ENCODE results near the gene TRPV4. TPM values are rescaled to one million over a fixed set of nuclear protein-coding genes. Genes with fewer than 3 reads are reported as not detected.

Gene TRPV4
- total RNA-seq, 4 donors from 2014 or later = 6.6 to 10.9 (median 8.1) TPM

DNA sequence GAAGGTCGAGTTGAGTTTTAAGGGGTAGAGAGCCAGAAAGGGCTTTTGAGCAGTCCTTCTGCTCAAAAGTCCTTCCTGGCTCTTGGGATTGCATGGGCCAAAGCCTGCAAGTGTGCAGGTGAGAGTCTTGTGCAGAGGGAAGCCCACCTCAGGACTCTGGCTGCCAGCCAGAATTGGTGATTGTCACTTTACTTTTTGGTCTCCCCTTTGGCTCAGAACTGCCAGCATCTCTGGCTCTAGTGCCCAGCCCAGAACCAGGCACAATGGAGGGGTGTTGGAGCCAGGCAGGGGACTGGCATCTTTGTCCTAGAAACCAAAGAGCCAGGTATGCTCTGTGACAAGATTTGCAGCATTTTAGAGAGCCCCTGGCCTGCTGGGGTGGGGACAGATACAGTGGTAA, 96.1 kb downstream of the TRPV4 start:
- TF ChIP-seq, protein P1, sequence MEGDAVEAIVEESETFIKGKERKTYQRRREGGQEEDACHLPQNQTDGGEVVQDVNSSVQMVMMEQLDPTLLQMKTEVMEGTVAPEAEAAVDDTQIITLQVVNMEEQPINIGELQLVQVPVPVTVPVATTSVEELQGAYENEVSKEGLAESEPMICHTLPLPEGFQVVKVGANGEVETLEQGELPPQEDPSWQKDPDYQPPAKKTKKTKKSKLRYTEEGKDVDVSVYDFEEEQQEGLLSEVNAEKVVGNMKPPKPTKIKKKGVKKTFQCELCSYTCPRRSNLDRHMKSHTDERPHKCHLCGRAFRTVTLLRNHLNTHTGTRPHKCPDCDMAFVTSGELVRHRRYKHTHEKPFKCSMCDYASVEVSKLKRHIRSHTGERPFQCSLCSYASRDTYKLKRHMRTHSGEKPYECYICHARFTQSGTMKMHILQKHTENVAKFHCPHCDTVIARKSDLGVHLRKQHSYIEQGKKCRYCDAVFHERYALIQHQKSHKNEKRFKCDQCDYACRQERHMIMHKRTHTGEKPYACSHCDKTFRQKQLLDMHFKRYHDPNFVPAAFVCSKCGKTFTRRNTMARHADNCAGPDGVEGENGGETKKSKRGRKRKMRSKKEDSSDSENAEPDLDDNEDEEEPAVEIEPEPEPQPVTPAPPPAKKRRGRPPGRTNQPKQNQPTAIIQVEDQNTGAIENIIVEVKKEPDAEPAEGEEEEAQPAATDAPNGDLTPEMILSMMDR (IDR thresholded peaks at IDR 0.05) = no peak
- TF ChIP-seq POLR2A (IDR thresholded peaks at IDR 0.05) = no peak
- intact Hi-C loops (cut with DNase I; ENCODE audit: low total_unique reads) = no loop called here
- peak in 1 of 2 donors; percentile 40 for DNase-seq (ENCODE audit: low spot score in 2 of 2)
- H3K4me3 ChIP-seq (ENCODE audit: low read depth, poor library complexity, severe bottlenecking) = no peak overlapping the region
- 29 to 36% methylated on average over 1 of the region's 1 CpG for WGBS, 2 donors

DNA sequence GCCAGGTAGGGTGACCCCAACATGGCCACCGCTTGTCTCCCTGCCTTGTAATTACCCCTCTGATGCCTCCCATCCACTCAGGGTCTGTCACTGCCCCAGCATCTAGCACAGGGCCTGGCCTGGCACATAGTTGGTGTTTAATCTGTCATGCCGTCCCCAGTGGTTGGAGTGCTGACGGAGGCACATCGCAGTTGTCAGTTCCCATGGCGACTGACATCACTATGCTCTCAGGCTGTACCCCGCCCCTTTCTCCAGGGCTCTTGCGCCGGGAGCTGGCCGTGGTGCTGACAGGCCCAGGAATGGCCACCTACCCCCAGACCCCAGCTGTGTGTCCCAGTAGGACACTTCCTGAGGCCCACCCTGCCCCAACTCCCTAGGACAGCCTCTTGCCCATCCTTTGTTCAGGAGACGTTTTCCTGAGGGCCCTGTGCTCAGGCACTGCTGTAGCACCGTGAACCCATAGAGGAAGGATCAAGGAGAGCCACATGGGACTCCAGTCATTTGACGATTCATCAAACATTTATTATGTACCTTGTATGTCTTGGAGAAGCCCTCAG, 96.6 kb downstream of the TRPV4 start:
- peak in 1 of 2 donors; percentile 79 for DNase-seq (ENCODE audit: low spot score in 2 of 2)

DNA sequence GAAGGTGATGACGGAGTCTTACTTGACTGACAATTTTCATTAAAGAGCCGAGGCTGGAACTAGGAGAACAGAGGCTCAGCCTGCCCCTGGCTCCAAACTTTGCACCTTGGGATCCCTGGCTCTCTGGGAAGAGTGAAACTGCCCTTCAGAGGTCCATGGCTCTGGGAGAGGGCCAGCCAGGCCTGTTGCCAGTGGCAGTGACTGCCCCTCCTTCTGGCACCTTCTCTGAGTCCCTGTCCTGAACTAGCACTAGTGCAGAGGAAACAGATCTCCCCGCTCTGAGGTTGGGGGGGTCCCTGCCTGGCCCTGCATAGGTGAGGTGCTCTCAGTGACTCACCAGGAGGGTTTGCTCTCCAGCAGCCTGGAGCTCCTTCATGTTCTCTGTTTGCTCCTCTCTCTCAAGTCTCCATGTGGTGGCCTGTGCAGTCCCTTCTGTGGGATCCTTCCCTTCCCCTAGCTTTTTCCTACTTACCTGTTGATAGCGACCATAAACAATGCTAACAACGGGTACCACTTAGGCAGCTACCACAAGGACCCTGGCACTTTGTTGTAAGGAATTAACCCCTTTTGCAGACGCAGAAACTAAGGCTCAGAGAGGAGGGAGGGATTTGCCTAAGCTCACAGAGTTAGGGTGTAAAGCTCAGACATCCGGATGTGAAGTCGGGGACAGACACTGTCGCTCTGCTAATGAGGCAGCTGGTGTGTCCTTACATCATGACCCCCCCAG, 97.2 kb downstream of the TRPV4 start:
- H3K4me3 ChIP-seq (ENCODE audit: low read depth, poor library complexity, severe bottlenecking) = no peak overlapping the region
- WGBS, 2 donors = 71 to 75% methylated on average over 9 of the region's 9 CpGs
- DNase-seq (ENCODE audit: low spot score in 2 of 2) = peak in 1 of 2 donors; percentile 64
- intact Hi-C loops (cut with DNase I; ENCODE audit: low total_unique reads) = no loop called here
- TF ChIP-seq, protein P1 (IDR thresholded peaks at IDR 0.05) = no peak
- no peak for TF ChIP-seq POLR2A (IDR thresholded peaks at IDR 0.05)

More for the DNA sequence above, 96.6 kb downstream of the TRPV4 start:
- intact Hi-C loops (cut with DNase I; ENCODE audit: low total_unique reads) = no loop called here
- TF ChIP-seq, protein P1 (IDR thresholded peaks at IDR 0.05) = no peak
- TF ChIP-seq POLR2A (IDR thresholded peaks at IDR 0.05) = no peak
- WGBS, 2 donors = 36 to 40% methylated on average over 11 to 12 of the region's 12 CpGs
- H3K4me3 ChIP-seq (ENCODE audit: low read depth, poor library complexity, severe bottlenecking) = no peak overlapping the region

DNA sequence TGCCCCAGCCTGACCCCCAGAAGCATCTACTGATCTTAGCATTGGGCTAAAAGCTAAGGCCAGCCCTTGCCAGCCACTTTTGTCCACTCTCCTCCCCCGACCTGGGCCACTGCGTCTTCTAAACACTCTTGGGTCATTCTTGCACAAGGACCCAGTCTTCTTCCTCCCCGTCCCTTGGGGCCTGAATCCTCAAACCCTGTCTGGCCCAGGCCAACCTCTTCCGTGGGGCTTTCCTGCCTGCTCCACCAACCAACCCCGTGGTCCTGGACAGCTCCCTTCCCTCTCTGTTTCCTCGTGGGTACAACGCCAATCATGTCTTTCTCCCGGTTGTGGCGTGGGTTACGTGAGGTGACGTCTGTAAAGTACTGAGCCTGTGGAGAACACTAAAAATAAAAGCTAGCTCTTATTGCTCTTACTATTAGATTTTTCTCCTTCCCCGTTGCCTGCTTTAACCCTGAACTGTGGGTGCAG, 98.1 kb downstream of the TRPV4 start:
- peak in 1 of 2 donors; percentile 71 for DNase-seq (ENCODE audit: low spot score in 2 of 2)
- TF ChIP-seq, protein P1 (IDR thresholded peaks at IDR 0.05) = no peak
- 69 to 70% methylated on average over 12 of the region's 12 CpGs for WGBS, 2 donors
- H3K4me3 ChIP-seq (ENCODE audit: low read depth, poor library complexity, severe bottlenecking) = no peak overlapping the region
- intact Hi-C loops (cut with DNase I; ENCODE audit: low total_unique reads) = no loop called here

DNA sequence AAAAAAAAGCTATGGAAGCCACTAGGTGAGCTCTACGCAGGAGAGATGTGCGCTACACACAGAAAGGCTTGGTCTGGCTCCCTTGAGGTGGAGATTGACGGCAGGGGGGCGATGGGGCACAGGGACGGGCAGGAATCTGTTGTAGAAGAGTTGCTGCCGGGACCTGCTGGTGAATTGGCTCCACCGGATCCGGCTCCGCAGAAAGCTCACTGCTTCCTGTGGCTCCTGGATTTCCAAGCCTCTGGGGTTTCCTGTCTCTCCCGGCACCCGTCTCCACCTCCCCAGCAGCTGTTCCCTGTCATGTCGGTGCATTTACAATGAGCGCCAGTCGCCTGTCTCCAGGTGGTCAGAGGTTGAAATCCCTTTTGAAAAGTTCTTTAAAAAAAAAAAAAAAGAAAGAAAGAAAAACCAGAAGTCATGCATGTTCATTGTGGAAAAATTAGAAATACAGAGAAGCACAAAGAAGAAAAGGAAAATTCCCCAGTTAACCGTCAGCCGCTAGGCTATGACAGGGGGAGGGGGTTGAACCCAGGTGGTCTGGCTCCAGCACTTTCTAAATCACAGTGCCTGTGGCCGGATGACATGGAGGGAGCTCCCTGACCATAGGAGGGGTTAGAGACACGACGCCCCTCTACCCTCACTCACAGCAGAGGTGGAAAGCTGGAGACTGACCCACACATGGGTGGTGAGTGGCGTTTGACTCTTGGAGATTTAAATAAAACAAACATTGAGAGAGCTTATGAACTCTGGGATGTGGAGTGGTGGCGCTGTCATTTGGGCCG, 98.8 kb downstream of the TRPV4 start:
- H3K4me3 ChIP-seq (ENCODE audit: low read depth, poor library complexity, severe bottlenecking) = no peak overlapping the region
- 23 to 28% methylated on average over 22 of the region's 22 CpGs for WGBS, 2 donors

More for the DNA sequence above, 98.8 kb downstream of the TRPV4 start:
- intact Hi-C loops (cut with DNase I; ENCODE audit: low total_unique reads) = no loop called here
- DNase-seq (ENCODE audit: low spot score in 2 of 2) = peak in 1 of 2 donors; percentile 80
- TF ChIP-seq, protein P1 (IDR thresholded peaks at IDR 0.05) = no peak
- TF ChIP-seq POLR2A (IDR thresholded peaks at IDR 0.05) = no peak

Small RNA genes within 50 kb of the gene (microRNA-seq; reads per million reads assigned to microRNA genes)
- 0 reads per million in 2 donors for gene MIR4497 (ENCODE audit: borderline number of aligned reads in 1 of 2, borderline replicate concordance in 2 of 2)

Other genes with a start within 250 kb of the TRPV4 start
- 1 to 10 TPM; 4.8 to 7.2 (median 6.1) TPM for gene FAM222A, start 119.6 kb downstream of the TRPV4 start, total RNA-seq
- gene GLTP, start 47.1 kb upstream of the TRPV4 start, total RNA-seq = 100 to 1,000 TPM; 536 to 775 (median 660) TPM
- gene TCHP, start 66.9 kb upstream of the TRPV4 start, total RNA-seq = 10 to 100 TPM; 28.3 to 61.5 (median 36.3) TPM
- 10 to 100 TPM; 25.2 to 31.8 (median 28.5) TPM for gene GIT2, start 163.0 kb upstream of the TRPV4 start, total RNA-seq
- gene ANKRD13A, start 166.0 kb upstream of the TRPV4 start, total RNA-seq = 100 to 1,000 TPM in 3 of 4 donors, 10 to 100 TPM in 1; 97.7 to 184 (median 143) TPM
- 1 to 10 TPM; 4.2 to 10.0 (median 8.8) TPM for gene C12orf76, start 215.1 kb upstream of the TRPV4 start, total RNA-seq

All from lower leg skin (tissue), 4 donors.